ENCODE data around the gene CDKN2D.
A peak's percentile ranks its signal among the peaks of the same experiment; 100 is the strongest.
"Not testable (repeated sequence)": the region's sequence is repeated elsewhere in the genome, so short reads cannot be mapped to it uniquely, and the experiment has no call there.

CDKN2D gene

GRCh38 chr19:10533646-10534386, 35.0 kb downstream of the CDKN2D start:
- no peaks in the 10 kb centered on the region for H3K27me3 ChIP-seq (ENCODE audit: low read depth, low read length)
- no peaks in the 10 kb centered on the region for H3K36me3 ChIP-seq (ENCODE audit: control insufficient read depth in 1 of 2, insufficient read depth in 2 of 2, low read length in 2 of 2)
- no peaks in the 10 kb centered on the region for H3K9me3 ChIP-seq (ENCODE audit: control insufficient read depth in 1 of 2, low read length in 2 of 2)
- no peaks in the 10 kb centered on the region for H3K4me1 ChIP-seq (ENCODE audit: control insufficient read depth in 1 of 2, insufficient read depth in 2 of 2, low read length in 2 of 2)
- H3K4me3 ChIP-seq (ENCODE audit: low read depth in 1 of 2, low read length in 2 of 2), result no peak overlapping the region
- H3K27ac ChIP-seq (ENCODE audit: low read length), result no peak overlapping the region

GRCh38 chr19:10532457-10532856, 36.3 kb downstream of the CDKN2D start:
- Histone ChIP-seq H3K27ac (ENCODE audit: low read length) (no peak overlapping the region), H3K36me3 (ENCODE audit: control insufficient read depth in 1 of 2, insufficient read depth in 2 of 2, low read length in 2 of 2) (no peaks in the 10 kb centered on the region), H3K27me3 (ENCODE audit: low read depth, low read length) (no peaks in the 10 kb centered on the region), H3K9me3 (ENCODE audit: control insufficient read depth in 1 of 2, low read length in 2 of 2) (no peaks in the 10 kb centered on the region), H3K4me1 (ENCODE audit: control insufficient read depth in 1 of 2, insufficient read depth in 2 of 2, low read length in 2 of 2) (no peaks in the 10 kb centered on the region), H3K4me3 (ENCODE audit: low read depth in 1 of 2, low read length in 2 of 2) (no peak overlapping the region)

- not testable (repeated sequence) for H3K9me3 ChIP-seq (ENCODE audit: control insufficient read depth in 1 of 2, low read length in 2 of 2); H3K27ac ChIP-seq (ENCODE audit: low read length); H3K4me3 ChIP-seq (ENCODE audit: low read depth in 1 of 2, low read length in 2 of 2); H3K4me1 ChIP-seq (ENCODE audit: control insufficient read depth in 1 of 2, insufficient read depth in 2 of 2, low read length in 2 of 2); H3K36me3 ChIP-seq (ENCODE audit: control insufficient read depth in 1 of 2, insufficient read depth in 2 of 2, low read length in 2 of 2); H3K27me3 ChIP-seq (ENCODE audit: low read depth, low read length)
Observed at GRCh38 chr19:10526887-10527286, 41.9 kb downstream of the CDKN2D start.

GRCh38 chr19:10525636-10526035, 43.1 kb downstream of the CDKN2D start:
- Histone ChIP-seq H3K27me3 (ENCODE audit: low read depth, low read length) (no peaks in the 10 kb centered on the region), H3K4me3 (ENCODE audit: low read depth in 1 of 2, low read length in 2 of 2) (no peak overlapping the region), H3K36me3 (ENCODE audit: control insufficient read depth in 1 of 2, insufficient read depth in 2 of 2, low read length in 2 of 2) (no peaks in the 10 kb centered on the region), H3K9me3 (ENCODE audit: control insufficient read depth in 1 of 2, low read length in 2 of 2) (no peaks in the 10 kb centered on the region), H3K4me1 (ENCODE audit: control insufficient read depth in 1 of 2, insufficient read depth in 2 of 2, low read length in 2 of 2) (no peaks in the 10 kb centered on the region), H3K27ac (ENCODE audit: low read length) (no peak overlapping the region)

- H3K27ac ChIP-seq (ENCODE audit: low read length), result no peak overlapping the region
- H3K36me3 ChIP-seq (ENCODE audit: control insufficient read depth in 1 of 2, insufficient read depth in 2 of 2, low read length in 2 of 2), result no peaks in the 10 kb centered on the region
- H3K4me1 ChIP-seq (ENCODE audit: control insufficient read depth in 1 of 2, insufficient read depth in 2 of 2, low read length in 2 of 2), result peaks cover 0 to 7% of the 10 kb centered on the region in 2 donors
- H3K4me3 ChIP-seq (ENCODE audit: low read depth in 1 of 2, low read length in 2 of 2), result no peak overlapping the region
- H3K27me3 ChIP-seq (ENCODE audit: low read depth, low read length), result peaks cover 12% of the 10 kb centered on the region
- H3K9me3 ChIP-seq (ENCODE audit: control insufficient read depth in 1 of 2, low read length in 2 of 2), result no peaks in the 10 kb centered on the region
Observed at GRCh38 chr19:10523135-10523636, 45.6 kb downstream of the CDKN2D start.

- peaks cover 0 to 22% of the 10 kb centered on the region in 2 donors for H3K4me1 ChIP-seq (ENCODE audit: control insufficient read depth in 1 of 2, insufficient read depth in 2 of 2, low read length in 2 of 2)
- no peak overlapping the region for H3K27ac ChIP-seq (ENCODE audit: low read length)
- no peaks in the 10 kb centered on the region for H3K36me3 ChIP-seq (ENCODE audit: control insufficient read depth in 1 of 2, insufficient read depth in 2 of 2, low read length in 2 of 2)
- peaks cover 22% of the 10 kb centered on the region for H3K27me3 ChIP-seq (ENCODE audit: low read depth, low read length)
- no peak overlapping the region for H3K4me3 ChIP-seq (ENCODE audit: low read depth in 1 of 2, low read length in 2 of 2)
- H3K9me3 ChIP-seq (ENCODE audit: control insufficient read depth in 1 of 2, low read length in 2 of 2), result no peaks in the 10 kb centered on the region
Observed at GRCh38 chr19:10521461-10522171, 47.2 kb downstream of the CDKN2D start.

GRCh38 chr19:10520652-10521318, 48.0 kb downstream of the CDKN2D start:
- H3K27ac ChIP-seq (ENCODE audit: low read length), result no peak overlapping the region
- no peaks in the 10 kb centered on the region for H3K9me3 ChIP-seq (ENCODE audit: control insufficient read depth in 1 of 2, low read length in 2 of 2)
- no peak overlapping the region for H3K4me3 ChIP-seq (ENCODE audit: low read depth in 1 of 2, low read length in 2 of 2)
- H3K4me1 ChIP-seq (ENCODE audit: control insufficient read depth in 1 of 2, insufficient read depth in 2 of 2, low read length in 2 of 2), result peaks cover 0 to 22% of the 10 kb centered on the region in 2 donors
- peaks cover 31% of the 10 kb centered on the region for H3K27me3 ChIP-seq (ENCODE audit: low read depth, low read length)
- H3K36me3 ChIP-seq (ENCODE audit: control insufficient read depth in 1 of 2, insufficient read depth in 2 of 2, low read length in 2 of 2), result no peaks in the 10 kb centered on the region

- H3K27ac ChIP-seq (ENCODE audit: low read length), result no peak overlapping the region
- no peak overlapping the region for H3K4me3 ChIP-seq (ENCODE audit: low read depth in 1 of 2, low read length in 2 of 2)
- peaks cover 0 to 24% of the 10 kb centered on the region in 2 donors for H3K4me1 ChIP-seq (ENCODE audit: control insufficient read depth in 1 of 2, insufficient read depth in 2 of 2, low read length in 2 of 2)
- peaks cover 42% of the 10 kb centered on the region for H3K27me3 ChIP-seq (ENCODE audit: low read depth, low read length)
- H3K36me3 ChIP-seq (ENCODE audit: control insufficient read depth in 1 of 2, insufficient read depth in 2 of 2, low read length in 2 of 2), result no peaks in the 10 kb centered on the region
- H3K9me3 ChIP-seq (ENCODE audit: control insufficient read depth in 1 of 2, low read length in 2 of 2), result no peaks in the 10 kb centered on the region
Observed at GRCh38 chr19:10519421-10519820, 49.4 kb downstream of the CDKN2D start.

- Histone ChIP-seq H3K4me3 (ENCODE audit: low read depth in 1 of 2, low read length in 2 of 2) (no peak overlapping the region), H3K36me3 (ENCODE audit: control insufficient read depth in 1 of 2, insufficient read depth in 2 of 2, low read length in 2 of 2) (no peaks in the 10 kb centered on the region), H3K4me1 (ENCODE audit: control insufficient read depth in 1 of 2, insufficient read depth in 2 of 2, low read length in 2 of 2) (peaks cover 0 to 30% of the 10 kb centered on the region in 2 donors), H3K9me3 (ENCODE audit: control insufficient read depth in 1 of 2, low read length in 2 of 2) (no peaks in the 10 kb centered on the region), H3K27me3 (ENCODE audit: low read depth, low read length) (peaks cover 48% of the 10 kb centered on the region), H3K27ac (ENCODE audit: low read length) (no peak overlapping the region)
Observed at GRCh38 chr19:10518444-10519361, 50.1 kb downstream of the CDKN2D start.

- Histone ChIP-seq H3K27me3 (ENCODE audit: low read depth, low read length) (peaks cover 56% of the 10 kb centered on the region), H3K9me3 (ENCODE audit: control insufficient read depth in 1 of 2, low read length in 2 of 2) (no peaks in the 10 kb centered on the region), H3K4me1 (ENCODE audit: control insufficient read depth in 1 of 2, insufficient read depth in 2 of 2, low read length in 2 of 2) (peaks cover 0 to 30% of the 10 kb centered on the region in 2 donors), H3K4me3 (ENCODE audit: low read depth in 1 of 2, low read length in 2 of 2) (peak overlapping the region; percentile 16 to 52), H3K27ac (ENCODE audit: low read length) (no peak overlapping the region), H3K36me3 (ENCODE audit: control insufficient read depth in 1 of 2, insufficient read depth in 2 of 2, low read length in 2 of 2) (no peaks in the 10 kb centered on the region)
Observed at GRCh38 chr19:10517760-10518443, 50.9 kb downstream of the CDKN2D start.
